Sigmoid colon (tissue), 7 donors: ENCODE measurements around the gene ZNF208. TPM values are rescaled to one million over a fixed set of nuclear protein-coding genes. Genes with fewer than 3 reads are reported as not detected.

Source experiments
- DNase-seq: peaks from one replicate; pipeline ENCODE4 v3.0.0-alpha.2; 2019
- H3K27ac ChIP-seq, 4 donors: fragments of 200-600 bp; sonication (generic); one replicate each; pipeline ENCODE4 v1.5.1; 2016 to 2019; ENCODE audit warnings: mild to moderate bottlenecking in 1 of 4
- H3K27me3 ChIP-seq, 3 donors: fragments of 200-600 bp; sonication (generic); one replicate each; pipeline ENCODE4 v1.5.1; 2019; ENCODE audit warnings: mild to moderate bottlenecking in 1 of 3
- H3K36me3 ChIP-seq, 4 donors: fragments of 200-600 bp; sonication (generic); one replicate each; pipeline ENCODE4 v1.5.1; 2016 to 2019
- H3K4me1 ChIP-seq, 4 donors: fragments of 200-600 bp; sonication (generic); one replicate each; pipeline ENCODE4 v1.5.1; 2017 to 2019
- H3K4me3 ChIP-seq, 4 donors: fragments of 200-600 bp; sonication (generic); one replicate each; pipeline ENCODE4 v1.5.1; 2017 to 2019; ENCODE audit warnings: mild to moderate bottlenecking in 2 of 4, moderate library complexity in 1 of 4
- H3K9me3 ChIP-seq, 4 donors: fragments of 200-600 bp in 3 of 4; sonication (generic) in 3 of 4; one replicate each; pipeline versions ENCODE4 v1.5.1 to v1.6.1; 2013 to 2019
- EP300 ChIP-seq, 4 donors: sonication (generic); formaldehyde crosslinking; IDR thresholded peaks; one replicate each; pipeline ENCODE4 v1.6.1; 2017; ENCODE audit warnings: antibody characterized with exemption in 4 of 4
- POLR2A ChIP-seq, 2 donors: fragments of 450-650 bp; IDR thresholded peaks; one replicate each; pipeline ENCODE4 v1.6.1; 2016; ENCODE audit warnings: antibody characterized with exemption in 2 of 2, mild to moderate bottlenecking in 2 of 2, moderate library complexity in 2 of 2
- POLR2AphosphoS5 ChIP-seq, 4 donors: sonication (generic); formaldehyde crosslinking; IDR thresholded peaks; one replicate each; pipeline ENCODE4 v1.6.1; 2017; ENCODE audit warnings: antibody characterized with exemption in 4 of 4
- WGBS, 2 donors: extraction: QIAGEN DNeasy Blood & Tissue Kit; methylation state at CpG; one replicate each; pipeline ENCODE4 v1.1.7; 2013; 5-methylcytosine and 5-hydroxymethylcytosine counted together
- intact Hi-C: fragments of 100-400 bp; cut with DNase I; formaldehyde crosslinking; loops from one replicate; pipeline ENCODE4 v1.15.1; 2023
- polyA plus RNA-seq, 3 donors: library from polyadenylated mRNA; stranded (reverse); fragments of 200-250 nt; gene quantifications; one replicate each; pipeline ENCODE4 v1.2.3, GENCODE V29; 2013
- total RNA-seq, 4 donors: library from RNA; depleted of rRNA; stranded (reverse); fragments of >200 nt; gene quantifications; one replicate each; pipeline ENCODE4 v1.1.0, GENCODE V29; 2016
- TF ChIP-seq, protein P1 (sequence below), 4 experiments: fragments of 450-650 bp in 3 of 4; fragments of 200-600 bp in 1 of 4; IDR thresholded peaks; one replicate each; pipeline ENCODE4 v1.5.1; 2016 to 2019; ENCODE audit warnings: antibody characterized with exemption in 4 of 4, mild to moderate bottlenecking in 3 of 4, moderate library complexity in 2 of 4
- donor health status: healthy with polysubstance abuse.
- donor health status: Bipolar disorder and iron deficiency.
- donor health status: healthy.

Gene ZNF208
- total and polyA plus RNA-seq, 7 donors: 0.28 to 40.2 (median 11.7) TPM; not detected in 2

DNA sequence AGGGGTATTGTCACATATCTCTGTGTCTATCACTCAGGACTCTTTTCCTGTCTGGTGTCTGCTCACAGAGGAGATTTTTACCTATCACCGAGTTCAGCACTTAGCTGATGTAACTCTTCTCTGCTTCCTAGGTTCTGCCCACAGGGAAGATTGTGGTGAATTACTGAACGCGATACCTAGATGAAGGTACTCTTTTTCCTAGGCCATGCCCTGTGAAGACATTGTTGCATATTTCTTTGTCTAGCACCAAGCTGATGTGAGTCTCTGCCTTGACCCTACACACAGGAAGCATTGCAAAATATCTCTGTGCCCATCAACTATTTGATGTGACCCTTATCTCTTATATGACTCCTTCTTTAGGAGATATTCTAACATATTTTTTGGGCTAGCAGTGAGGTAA is 102.7 kb downstream of the ZNF208 start:
- Histone ChIP-seq H3K27ac (no peak overlapping the region), H3K27me3 (no peaks in the 10 kb centered on the region), H3K4me3 (no peak overlapping the region), H3K4me1 (no peaks in the 10 kb centered on the region), H3K9me3 (peaks cover 0 to 11% (median 0%) of the 10 kb centered on the region in 4 donors), H3K36me3 (no peaks in the 10 kb centered on the region)
- TF ChIP-seq EP300 (IDR thresholded peaks at IDR 0.05) (no peak), POLR2AphosphoS5 (IDR thresholded peaks at IDR 0.05) (no peak), POLR2A (IDR thresholded peaks at IDR 0.05) (no peak)
- TF ChIP-seq, protein P1, sequence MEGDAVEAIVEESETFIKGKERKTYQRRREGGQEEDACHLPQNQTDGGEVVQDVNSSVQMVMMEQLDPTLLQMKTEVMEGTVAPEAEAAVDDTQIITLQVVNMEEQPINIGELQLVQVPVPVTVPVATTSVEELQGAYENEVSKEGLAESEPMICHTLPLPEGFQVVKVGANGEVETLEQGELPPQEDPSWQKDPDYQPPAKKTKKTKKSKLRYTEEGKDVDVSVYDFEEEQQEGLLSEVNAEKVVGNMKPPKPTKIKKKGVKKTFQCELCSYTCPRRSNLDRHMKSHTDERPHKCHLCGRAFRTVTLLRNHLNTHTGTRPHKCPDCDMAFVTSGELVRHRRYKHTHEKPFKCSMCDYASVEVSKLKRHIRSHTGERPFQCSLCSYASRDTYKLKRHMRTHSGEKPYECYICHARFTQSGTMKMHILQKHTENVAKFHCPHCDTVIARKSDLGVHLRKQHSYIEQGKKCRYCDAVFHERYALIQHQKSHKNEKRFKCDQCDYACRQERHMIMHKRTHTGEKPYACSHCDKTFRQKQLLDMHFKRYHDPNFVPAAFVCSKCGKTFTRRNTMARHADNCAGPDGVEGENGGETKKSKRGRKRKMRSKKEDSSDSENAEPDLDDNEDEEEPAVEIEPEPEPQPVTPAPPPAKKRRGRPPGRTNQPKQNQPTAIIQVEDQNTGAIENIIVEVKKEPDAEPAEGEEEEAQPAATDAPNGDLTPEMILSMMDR (IDR thresholded peaks at IDR 0.05): no peak
- WGBS, 2 donors: 93 to 94% methylated on average over 3 of the region's 3 CpGs
- intact Hi-C loops: no loop called here
- no peak for DNase-seq

DNA sequence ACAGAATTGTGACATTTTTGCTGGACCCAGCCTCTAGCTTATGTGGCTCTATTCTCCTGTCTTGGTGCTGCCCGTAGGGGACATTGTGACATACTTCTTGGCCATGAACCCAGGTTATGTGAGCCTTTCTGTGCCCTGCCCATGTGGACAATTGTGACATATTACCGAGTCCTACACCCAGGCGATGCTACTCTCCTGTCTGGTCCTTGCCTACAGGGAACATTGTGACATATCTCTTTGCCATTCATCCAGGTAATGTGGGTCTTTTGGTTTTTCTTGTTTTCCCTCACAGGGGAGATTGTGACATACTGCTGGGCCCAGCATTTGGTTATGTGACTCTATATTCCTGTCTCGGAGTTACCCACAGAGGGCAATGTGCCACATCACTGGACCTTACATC is 103.2 kb downstream of the ZNF208 start:
- Histone ChIP-seq H3K27me3 (no peaks in the 10 kb centered on the region), H3K4me1 (no peaks in the 10 kb centered on the region), H3K4me3 (no peak overlapping the region), H3K36me3 (no peaks in the 10 kb centered on the region), H3K9me3 (peaks cover 0 to 6% (median 0%) of the 10 kb centered on the region in 4 donors), H3K27ac (no peak overlapping the region)
- no peak for TF ChIP-seq EP300 (IDR thresholded peaks at IDR 0.05)
- TF ChIP-seq, protein P1 (IDR thresholded peaks at IDR 0.05): no peak
- no peak for TF ChIP-seq POLR2A (IDR thresholded peaks at IDR 0.05)
- TF ChIP-seq POLR2AphosphoS5 (IDR thresholded peaks at IDR 0.05): no peak
- intact Hi-C loops: no loop called here
- 92% methylated on average over 4 of the region's 4 CpGs for WGBS, 2 donors
- DNase-seq: no peak

DNA sequence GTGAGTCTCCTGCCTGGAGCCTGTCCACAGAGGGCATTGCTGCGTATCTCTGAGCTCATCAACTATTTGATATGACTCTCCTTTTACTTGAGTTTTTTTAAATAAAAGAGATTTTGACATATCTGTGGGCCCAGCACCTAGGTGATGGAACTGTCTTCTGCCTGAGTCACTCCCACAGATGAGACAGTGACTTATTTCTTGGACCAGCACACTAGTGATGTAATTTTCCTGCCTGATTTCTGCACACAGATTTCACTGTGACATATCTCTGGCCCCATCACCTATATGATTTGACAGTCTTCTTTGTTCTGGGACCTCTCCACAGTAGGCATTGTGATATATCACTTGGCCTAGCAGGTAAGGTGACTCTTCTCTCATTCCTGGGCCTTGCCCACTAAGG is 108.2 kb downstream of the ZNF208 start:
- TF ChIP-seq, protein P1 (IDR thresholded peaks at IDR 0.05): no peak
- TF ChIP-seq POLR2AphosphoS5 (IDR thresholded peaks at IDR 0.05): no peak
- no peak for TF ChIP-seq POLR2A (IDR thresholded peaks at IDR 0.05)
- no peak for TF ChIP-seq EP300 (IDR thresholded peaks at IDR 0.05)
- no peak overlapping the region for H3K4me3 ChIP-seq
- intact Hi-C loops: no loop called here
- no peak overlapping the region for H3K27ac ChIP-seq
- H3K4me1 ChIP-seq: no peaks in the 10 kb centered on the region
- H3K9me3 ChIP-seq: peaks cover 0 to 6% (median 0%) of the 10 kb centered on the region in 4 donors
- H3K27me3 ChIP-seq: no peaks in the 10 kb centered on the region
- no peak for DNase-seq
- 61 to 83% methylated on average over 1 of the region's 1 CpG for WGBS, 2 donors
- no peaks in the 10 kb centered on the region for H3K36me3 ChIP-seq

DNA sequence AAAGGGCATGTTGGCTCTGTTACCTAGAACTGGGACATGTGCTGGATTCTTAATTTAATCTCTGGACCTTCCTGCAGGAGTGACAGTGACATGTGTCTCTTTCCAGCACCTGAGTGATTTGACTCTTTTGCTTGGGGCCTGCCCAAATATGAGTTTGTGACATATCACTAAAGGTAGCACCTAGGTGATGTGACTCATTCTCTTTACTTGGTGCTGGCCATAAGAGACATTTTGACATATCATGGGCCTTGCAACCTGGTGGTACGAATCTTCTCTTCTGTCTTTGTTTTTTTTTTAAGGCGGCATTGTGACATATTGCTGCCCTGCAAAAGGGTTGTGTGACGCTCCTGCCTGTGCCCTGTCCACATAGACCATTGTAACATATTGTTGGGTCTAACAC is 108.9 kb downstream of the ZNF208 start:
- no peaks in the 10 kb centered on the region for H3K4me1 ChIP-seq
- no peak for TF ChIP-seq POLR2AphosphoS5 (IDR thresholded peaks at IDR 0.05)
- no peak for TF ChIP-seq POLR2A (IDR thresholded peaks at IDR 0.05)
- no peak for TF ChIP-seq EP300 (IDR thresholded peaks at IDR 0.05)
- TF ChIP-seq, protein P1 (IDR thresholded peaks at IDR 0.05): no peak
- no peaks in the 10 kb centered on the region for H3K27me3 ChIP-seq
- no peak for DNase-seq
- WGBS, 2 donors: 85 to 89% methylated on average over 3 of the region's 3 CpGs
- H3K4me3 ChIP-seq: no peak overlapping the region
- H3K9me3 ChIP-seq: peaks cover 0 to 6% (median 0%) of the 10 kb centered on the region in 4 donors
- no peak overlapping the region for H3K27ac ChIP-seq
- intact Hi-C loops: no loop called here
- no peaks in the 10 kb centered on the region for H3K36me3 ChIP-seq

DNA sequence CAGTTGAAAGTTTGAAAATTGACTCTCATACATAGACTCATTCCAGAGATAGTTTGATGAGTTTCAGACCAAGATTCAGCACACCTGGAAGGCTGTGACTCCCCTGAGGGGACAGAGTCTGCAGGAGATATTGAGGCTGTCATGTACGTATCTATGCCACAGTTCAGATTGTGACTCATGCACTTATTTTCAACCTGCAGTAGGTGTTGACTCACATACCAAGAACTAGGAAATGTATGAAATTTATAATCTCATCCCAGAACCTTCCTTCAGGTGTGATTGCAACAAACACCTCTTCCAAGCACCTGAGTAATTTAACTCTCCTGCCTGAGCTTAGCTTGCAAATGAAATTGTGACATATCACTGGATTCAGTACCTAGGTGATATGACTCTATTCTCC is 110.3 kb downstream of the ZNF208 start:
- Histone ChIP-seq H3K36me3 (no peaks in the 10 kb centered on the region), H3K27me3 (no peaks in the 10 kb centered on the region), H3K9me3 (peaks cover 0 to 6% (median 1%) of the 10 kb centered on the region in 4 donors), H3K27ac (no peak overlapping the region), H3K4me3 (no peak overlapping the region), H3K4me1 (no peaks in the 10 kb centered on the region)
- 92 to 93% methylated on average over 1 of the region's 1 CpG for WGBS, 2 donors
- TF ChIP-seq EP300 (IDR thresholded peaks at IDR 0.05): no peak
- TF ChIP-seq, protein P1 (IDR thresholded peaks at IDR 0.05): no peak
- no peak for TF ChIP-seq POLR2AphosphoS5 (IDR thresholded peaks at IDR 0.05)
- TF ChIP-seq POLR2A (IDR thresholded peaks at IDR 0.05): no peak
- intact Hi-C loops: no loop called here
- no peak for DNase-seq
